Stimulated activated CD4-positive, alpha-beta T cell treated with anti-CD3 and anti-CD28 coated beads, Interleukin-1b, Interleukin-23, amount 100 ng/mL, for 24 hours (primary cell): ENCODE results near the gene MAPKAPK2.
"Not testable (repeated sequence)": the region's sequence is repeated elsewhere in the genome, so short reads cannot be mapped to it uniquely, and the experiment has no call there.

Source experiments
- DNase-seq, 4 experiments: peaks; one replicate each; pipeline ENCODE4 v3.0.0-alpha.2; 2020; ENCODE audit warnings: low read depth in 4 of 4, low spot score in 1 of 4

Gene MAPKAPK2

GRCh38 chr1:206770531-206771337 is 86.0 kb downstream of the MAPKAPK2 start, which contains the start of gene IL19:
Gene IL19 (plus strand): TSS chr1:206770773. CDS start chr1:206836663, 65,890 bp downstream.
- no peak for DNase-seq

- no peak for DNase-seq
Observed at GRCh38 chr1:206771338-206771692, 86.6 kb downstream of the MAPKAPK2 start.

GRCh38 chr1:206772243-206772937 is 87.7 kb downstream of the MAPKAPK2 start, which contains the start of gene IL10:
Gene IL10 (minus strand): TSS chr1:206772494. CDS start chr1:206772435, 59 bp downstream.
- no peak for DNase-seq

GRCh38 chr1:206774093-206774492 is 89.4 kb downstream of the MAPKAPK2 start:
- DNase-seq, result no peak

GRCh38 chr1:206776229-206776628 is 91.5 kb downstream of the MAPKAPK2 start:
- DNase-seq, result no peak

GRCh38 chr1:206778031-206778430 is 93.3 kb downstream of the MAPKAPK2 start:
- no peak for DNase-seq

- not testable (repeated sequence) for DNase-seq
Observed at GRCh38 chr1:206778911-206779310, 94.2 kb downstream of the MAPKAPK2 start.

- DNase-seq, result no peak
Observed at GRCh38 chr1:206779638-206780037, 94.9 kb downstream of the MAPKAPK2 start.

GRCh38 chr1:206782448-206782847 is 97.7 kb downstream of the MAPKAPK2 start:
- DNase-seq, result no peak

GRCh38 chr1:206783506-206783905 is 98.8 kb downstream of the MAPKAPK2 start:
- DNase-seq, result no peak
